DOHH2 (cell line): Measurements from ENCODE around the gene TRIM42.

Source experiments
- H3F3A ChIP-seq: fragments of 200-600 bp; sonication (generic), shearing (Covaris generic); 2 replicates; pipeline ENCODE4 v1.6.0; 2016; ENCODE audit warnings: antibody characterized with exemption, mild to moderate bottlenecking; ENCODE audit not compliant: control insufficient read depth, insufficient read depth
- H3K27ac ChIP-seq: fragments of 200-600 bp; sonication (generic); 2 replicates; pipeline ENCODE4 v1.5.1; 2014; ENCODE audit warnings: low read depth, mild to moderate bottlenecking, low read length, moderate library complexity
- H3K27me3 ChIP-seq: fragments of 200-600 bp; sonication (generic); 2 replicates; pipeline ENCODE4 v1.6.1; 2014; ENCODE audit warnings: mild to moderate bottlenecking, low read length, mixed read lengths; ENCODE audit not compliant: control insufficient read depth
- H3K36me3 ChIP-seq: fragments of 200-600 bp; sonication (generic); 2 replicates; pipeline ENCODE4 v1.6.1; 2014; ENCODE audit warnings: mild to moderate bottlenecking, low read length, moderate library complexity, mixed read lengths; ENCODE audit not compliant: control insufficient read depth
- H3K4me1 ChIP-seq: fragments of 200-600 bp; sonication (generic); 2 replicates; pipeline ENCODE4 v1.6.1; 2014; ENCODE audit warnings: mild to moderate bottlenecking, low read length, mixed read lengths; ENCODE audit not compliant: control insufficient read depth
- H3K4me2 ChIP-seq: fragments of 200-600 bp; sonication (generic); 2 replicates; pipeline ENCODE4 v1.6.0; 2014; ENCODE audit warnings: mild to moderate bottlenecking, low read length, moderate library complexity
- H3K4me3 ChIP-seq: fragments of 200-600 bp; sonication (generic); 2 replicates; pipeline ENCODE4 v1.5.1; 2014; ENCODE audit warnings: mild to moderate bottlenecking, low read length, mixed read lengths
- H3K79me2 ChIP-seq: fragments of 200-600 bp; sonication (generic); 2 replicates; pipeline ENCODE4 v1.6.1; 2014; ENCODE audit warnings: mild to moderate bottlenecking, low read length, mixed read lengths; ENCODE audit not compliant: control insufficient read depth
- H3K9me2 ChIP-seq: fragments of 200-600 bp; sonication (generic); replicated peaks from 2 replicates; pipeline ENCODE4 v1.6.1; 2014; ENCODE audit warnings: mild to moderate bottlenecking, low read length, mixed read lengths; ENCODE audit not compliant: control insufficient read depth
- H3K9me3 ChIP-seq: fragments of 200-600 bp; sonication (generic); 2 replicates; pipeline ENCODE4 v1.6.1; 2014; ENCODE audit warnings: antibody characterized with exemption, low read length, mixed read lengths; ENCODE audit not compliant: control insufficient read depth, insufficient read depth
- H4K20me1 ChIP-seq: fragments of 200-600 bp; sonication (generic); 2 replicates; pipeline ENCODE4 v1.6.0; 2014; ENCODE audit warnings: low read depth, mild to moderate bottlenecking, antibody characterized with exemption, low read length, moderate library complexity; ENCODE audit not compliant: control insufficient read depth, insufficient read depth
- CTCF ChIP-seq: fragments of 200-600 bp; sonication (generic); IDR thresholded peaks from one replicate; pipeline ENCODE4 v1.5.1; 2014; ENCODE audit warnings: antibody characterized with exemption, mild to moderate bottlenecking, low read depth, low read length; ENCODE audit not compliant: poor library complexity, severe bottlenecking
- EZH2phosphoT487 ChIP-seq: fragments of 200-600 bp; sonication (generic); IDR thresholded peaks from 2 replicates; pipeline ENCODE4 v1.6.1; 2017; ENCODE audit warnings: borderline replicate concordance, mild to moderate bottlenecking, antibody characterized with exemption, low read length, moderate library complexity, mixed read lengths

Gene TRIM42

GRCh38 chr3:140636406-140637138 is 41.3 kb upstream of the TRIM42 start:
- TF ChIP-seq CTCF (no peak), EZH2phosphoT487 (no peak)
- no peaks in the 10 kb centered on the region for H3K9me3 ChIP-seq

GRCh38 chr3:140651287-140651686 is 26.6 kb upstream of the TRIM42 start:
- no peaks in the 10 kb centered on the region for H3K79me2 ChIP-seq
- no peak overlapping the region for H3K27ac ChIP-seq
- no peak overlapping the region for H3K4me3 ChIP-seq
- no peaks in the 10 kb centered on the region for H3K36me3 ChIP-seq
- no peaks in the 10 kb centered on the region for H3F3A ChIP-seq
- H3K27me3 ChIP-seq: no peaks in the 10 kb centered on the region
- H3K4me1 ChIP-seq: no peaks in the 10 kb centered on the region
- no peak overlapping the region for H3K4me2 ChIP-seq
- H4K20me1 ChIP-seq: no peaks in the 10 kb centered on the region
- no peaks in the 10 kb centered on the region for H3K9me2 ChIP-seq
- no peak for TF ChIP-seq EZH2phosphoT487
- TF ChIP-seq CTCF: no peak
- H3K9me3 ChIP-seq: no peaks in the 10 kb centered on the region

More at GRCh38 chr3:140636406-140637138, 41.3 kb upstream of the TRIM42 start:
- H3F3A ChIP-seq: no peaks in the 10 kb centered on the region
- no peaks in the 10 kb centered on the region for H3K79me2 ChIP-seq
- no peaks in the 10 kb centered on the region for H3K9me2 ChIP-seq
- H3K27ac ChIP-seq: no peak overlapping the region
- H3K4me2 ChIP-seq: no peak overlapping the region
- H3K4me1 ChIP-seq: no peaks in the 10 kb centered on the region
- no peaks in the 10 kb centered on the region for H4K20me1 ChIP-seq
- H3K36me3 ChIP-seq: no peaks in the 10 kb centered on the region
- no peaks in the 10 kb centered on the region for H3K27me3 ChIP-seq
- H3K4me3 ChIP-seq: no peak overlapping the region

- Histone ChIP-seq H3K9me2 (no peaks in the 10 kb centered on the region), H3K79me2 (no peaks in the 10 kb centered on the region), H3K4me1 (no peaks in the 10 kb centered on the region), H3K9me3 (no peaks in the 10 kb centered on the region), H4K20me1 (no peaks in the 10 kb centered on the region), H3F3A (no peaks in the 10 kb centered on the region), H3K4me3 (no peak overlapping the region), H3K36me3 (no peaks in the 10 kb centered on the region), H3K27me3 (no peaks in the 10 kb centered on the region), H3K4me2 (no peak overlapping the region), H3K27ac (no peak overlapping the region)
- no peak for TF ChIP-seq EZH2phosphoT487
- no peak for TF ChIP-seq CTCF
Observed at GRCh38 chr3:140655678-140656077, 22.2 kb upstream of the TRIM42 start.
